SH-SY5Y (cell line): ENCODE results near the gene TESK1.

Experiments used
- GATA2 ChIP-seq: IDR thresholded peaks from 2 replicates; pipeline ENCODE4 v1.6.1; 2011; ENCODE audit warnings: mild to moderate bottlenecking, low read depth, low read length
- GATA3 ChIP-seq: IDR thresholded peaks from 2 replicates; pipeline ENCODE4 v1.6.1; 2011; ENCODE audit warnings: low read depth, mild to moderate bottlenecking, low read length, moderate library complexity

DNA sequence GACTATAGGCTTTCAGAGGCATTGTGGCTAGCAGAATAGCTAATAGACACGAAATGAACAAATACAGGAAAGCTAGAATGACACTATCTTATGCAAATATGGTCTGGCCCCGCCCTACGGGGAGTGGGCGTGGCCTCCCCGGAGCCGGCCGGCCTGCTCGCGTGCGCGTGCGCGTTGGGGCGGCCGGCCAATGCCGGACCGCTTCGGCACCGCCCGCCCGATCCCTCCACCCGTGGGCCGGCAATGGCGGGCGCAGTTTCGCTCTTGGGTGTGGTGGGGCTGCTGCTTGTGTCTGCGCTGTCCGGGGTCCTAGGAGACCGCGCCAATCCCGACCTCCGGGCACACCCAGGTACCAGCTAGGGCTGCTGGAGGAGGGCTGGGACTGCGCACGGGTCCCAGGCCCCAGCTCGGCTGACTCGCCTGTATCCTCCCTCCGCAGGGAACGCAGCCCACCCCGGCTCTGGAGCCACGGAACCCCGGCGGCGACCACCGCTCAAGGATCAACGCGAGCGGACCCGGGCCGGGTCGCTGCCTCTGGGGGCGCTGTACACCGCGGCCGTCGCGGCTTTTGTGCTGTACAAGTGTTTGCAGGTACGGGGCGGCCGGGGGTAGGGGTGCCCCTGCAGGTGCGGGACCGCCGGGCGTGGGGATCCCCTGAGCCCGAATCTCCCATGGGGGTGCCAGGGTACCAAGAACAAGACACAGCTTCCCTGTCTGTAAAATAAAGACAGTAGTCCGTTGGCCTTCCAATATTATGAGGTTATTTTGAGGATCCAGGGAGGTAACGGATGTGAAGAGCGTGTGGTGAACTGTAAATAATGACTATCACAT, 53.3 kb downstream of the TESK1 start, which contains the start of gene CCDC107:
- no peak for TF ChIP-seq GATA2
- no peak for TF ChIP-seq GATA3
